Measurements from ENCODE around the gene PGM1.

The PGM1 gene

GRCh38 chr1:63651161-63651701 lies 58.0 kb downstream of the PGM1 start:
- TF ChIP-seq SIN3A (IDR thresholded peaks at IDR 0.05; ENCODE audit: borderline replicate concordance, insufficient read depth, low read length) (no peak), REST (IDR thresholded peaks at IDR 0.05; ENCODE audit: insufficient read depth in 1 of 2, low read depth in 2 of 2, low read length in 2 of 2) (no peak), TAF1 (IDR thresholded peaks at IDR 0.05; ENCODE audit: borderline replicate concordance, insufficient read depth, low read length) (no peak), FOXP2 (optimal IDR thresholded peaks at IDR 0.05; ENCODE audit: borderline replicate concordance, extremely low read depth, extremely low read length, insufficient read depth) (no peak), POLR2AphosphoS5 (IDR thresholded peaks at IDR 0.05; ENCODE audit: low read depth, low read length) (no peak)

- no peak for TF ChIP-seq FOXP2 (optimal IDR thresholded peaks at IDR 0.05; ENCODE audit: borderline replicate concordance, extremely low read depth, extremely low read length, insufficient read depth)
- TF ChIP-seq TAF1 (IDR thresholded peaks at IDR 0.05; ENCODE audit: borderline replicate concordance, insufficient read depth, low read length): no peak
- no peak for TF ChIP-seq SIN3A (IDR thresholded peaks at IDR 0.05; ENCODE audit: borderline replicate concordance, insufficient read depth, low read length)
- no peak for TF ChIP-seq REST (IDR thresholded peaks at IDR 0.05; ENCODE audit: insufficient read depth in 1 of 2, low read depth in 2 of 2, low read length in 2 of 2)
- TF ChIP-seq POLR2AphosphoS5 (IDR thresholded peaks at IDR 0.05; ENCODE audit: low read depth, low read length): no peak
Observed at GRCh38 chr1:63653976-63654375, 60.8 kb downstream of the PGM1 start.

- TF ChIP-seq REST (IDR thresholded peaks at IDR 0.05; ENCODE audit: insufficient read depth in 1 of 2, low read depth in 2 of 2, low read length in 2 of 2) (no peak), SIN3A (IDR thresholded peaks at IDR 0.05; ENCODE audit: borderline replicate concordance, insufficient read depth, low read length) (no peak), FOXP2 (optimal IDR thresholded peaks at IDR 0.05; ENCODE audit: borderline replicate concordance, extremely low read depth, extremely low read length, insufficient read depth) (no peak)
Observed at GRCh38 chr1:63659448-63659847, 66.2 kb downstream of the PGM1 start.

GRCh38 chr1:63662056-63662836 lies 69.0 kb downstream of the PGM1 start:
- TF ChIP-seq REST (IDR thresholded peaks at IDR 0.05; ENCODE audit: insufficient read depth in 1 of 2, low read depth in 2 of 2, low read length in 2 of 2): peak in 1 of 2 experiments; percentile 46; a peak in 1 of 4 replicates
- TF ChIP-seq FOXP2 (optimal IDR thresholded peaks at IDR 0.05; ENCODE audit: borderline replicate concordance, extremely low read depth, extremely low read length, insufficient read depth): no peak
- TF ChIP-seq SIN3A (IDR thresholded peaks at IDR 0.05; ENCODE audit: borderline replicate concordance, insufficient read depth, low read length): no peak
